Activated T-helper 1 cell treated with Interleukin-2 at 50 U/mL for 16 hours (primary cell): ENCODE data around the gene PCDHB7.
"Not testable (repeated sequence)": the region's sequence is repeated elsewhere in the genome, so short reads cannot be mapped to it uniquely, and the experiment has no call there.

Experiments used
- DNase-seq: peaks from one replicate; pipeline ENCODE4 v3.0.0-alpha.2; 2020; ENCODE audit warnings: low read depth

The PCDHB7 gene

DNA sequence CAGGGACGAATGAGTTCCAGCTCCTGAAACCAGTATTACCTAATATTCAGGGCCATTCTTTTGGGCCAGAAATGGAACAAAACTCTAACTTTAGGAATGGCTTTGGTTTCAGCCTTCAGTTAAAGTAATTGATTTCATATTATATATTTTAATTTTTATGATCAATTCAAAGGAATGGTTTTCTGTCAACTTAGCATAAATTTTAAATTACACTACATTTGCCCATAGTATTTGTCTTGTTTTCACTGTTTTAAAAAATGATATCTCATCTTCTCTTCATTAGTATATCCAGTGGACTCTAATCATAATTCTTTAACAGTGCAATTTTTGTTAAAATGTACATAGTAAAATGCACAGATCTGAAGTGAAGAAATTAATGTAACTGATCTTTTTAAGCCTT lies 7.9 kb downstream of the PCDHB7 start:
- DNase-seq, result no peak

GRCh38 chr5:141182248-141182647 lies 9.8 kb downstream of the PCDHB7 start, which contains the start of gene PCDHB16:
Gene PCDHB16, plus strand, starts transcription at chr5:141182387. Its CDS starts 173 bp downstream, at chr5:141182560.
- DNase-seq, result no peak

- DNase-seq, result not testable (repeated sequence)
Measured at GRCh38 chr5:141184117-141184855, 11.8 kb downstream of the PCDHB7 start.

GRCh38 chr5:141186897-141187512 lies 14.6 kb downstream of the PCDHB7 start, which contains the start of gene PCDHB9:
Gene PCDHB9, plus strand, starts transcription at chr5:141187161. Its CDS starts 158 bp downstream, at chr5:141187319.
- DNase-seq, result no peak

- not testable (repeated sequence) for DNase-seq
Measured at GRCh38 chr5:141188682-141189081, 16.2 kb downstream of the PCDHB7 start.

- DNase-seq, result not testable (repeated sequence)
Measured at GRCh38 chr5:141189131-141189530, 16.7 kb downstream of the PCDHB7 start.

DNA sequence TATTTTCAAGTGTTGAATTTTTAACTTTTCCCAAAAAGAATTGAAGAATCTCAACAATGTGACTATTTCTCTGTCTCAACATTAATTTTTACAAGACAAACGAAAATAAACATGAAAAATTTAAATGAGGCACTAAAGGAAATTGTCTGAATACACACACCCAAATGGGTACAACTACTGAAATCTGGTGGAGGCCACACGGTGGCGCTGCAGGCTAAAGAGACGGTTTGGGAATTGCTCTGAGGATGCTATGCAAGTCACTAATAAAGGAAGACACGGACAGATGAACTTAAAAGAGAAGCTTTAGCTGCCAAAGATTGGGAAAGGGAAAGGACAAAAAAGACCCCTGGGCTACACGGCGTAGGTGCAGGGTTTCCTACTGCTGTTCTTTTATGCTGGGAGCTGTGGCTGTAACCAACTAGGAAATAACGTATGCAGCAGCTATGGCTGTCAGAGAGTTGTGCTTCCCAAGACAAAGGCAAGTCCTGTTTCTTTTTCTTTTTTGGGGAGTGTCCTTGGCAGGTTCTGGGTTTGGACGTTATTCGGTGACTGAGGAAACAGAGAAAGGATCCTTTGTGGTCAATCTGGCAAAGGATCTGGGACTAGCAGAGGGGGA lies 19.8 kb downstream of the PCDHB7 start, which contains the start of gene PCDHB10:
TSS of gene PCDHB10 (plus strand) at position 244 of the 616 bp plus-strand sequence. CDS start at position 444, 200 bp downstream.
- DNase-seq, result no peak

DNA sequence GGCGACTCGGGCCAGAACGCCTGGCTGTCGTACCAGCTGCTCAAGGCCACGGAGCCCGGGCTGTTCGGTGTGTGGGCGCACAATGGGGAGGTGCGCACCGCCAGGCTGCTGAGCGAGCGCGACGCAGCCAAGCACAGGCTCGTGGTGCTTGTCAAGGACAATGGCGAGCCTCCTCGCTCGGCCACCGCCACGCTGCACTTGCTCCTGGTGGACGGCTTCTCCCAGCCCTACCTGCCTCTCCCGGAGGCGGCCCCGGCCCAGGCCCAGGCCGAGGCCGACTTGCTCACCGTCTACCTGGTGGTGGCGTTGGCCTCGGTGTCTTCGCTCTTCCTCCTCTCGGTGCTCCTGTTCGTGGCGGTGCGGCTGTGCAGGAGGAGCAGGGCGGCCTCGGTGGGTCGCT lies 21.9 kb downstream of the PCDHB7 start:
- DNase-seq, result not testable (repeated sequence)

GRCh38 chr5:141196363-141196762 lies 23.9 kb downstream of the PCDHB7 start:
- DNase-seq, result no peak

DNA sequence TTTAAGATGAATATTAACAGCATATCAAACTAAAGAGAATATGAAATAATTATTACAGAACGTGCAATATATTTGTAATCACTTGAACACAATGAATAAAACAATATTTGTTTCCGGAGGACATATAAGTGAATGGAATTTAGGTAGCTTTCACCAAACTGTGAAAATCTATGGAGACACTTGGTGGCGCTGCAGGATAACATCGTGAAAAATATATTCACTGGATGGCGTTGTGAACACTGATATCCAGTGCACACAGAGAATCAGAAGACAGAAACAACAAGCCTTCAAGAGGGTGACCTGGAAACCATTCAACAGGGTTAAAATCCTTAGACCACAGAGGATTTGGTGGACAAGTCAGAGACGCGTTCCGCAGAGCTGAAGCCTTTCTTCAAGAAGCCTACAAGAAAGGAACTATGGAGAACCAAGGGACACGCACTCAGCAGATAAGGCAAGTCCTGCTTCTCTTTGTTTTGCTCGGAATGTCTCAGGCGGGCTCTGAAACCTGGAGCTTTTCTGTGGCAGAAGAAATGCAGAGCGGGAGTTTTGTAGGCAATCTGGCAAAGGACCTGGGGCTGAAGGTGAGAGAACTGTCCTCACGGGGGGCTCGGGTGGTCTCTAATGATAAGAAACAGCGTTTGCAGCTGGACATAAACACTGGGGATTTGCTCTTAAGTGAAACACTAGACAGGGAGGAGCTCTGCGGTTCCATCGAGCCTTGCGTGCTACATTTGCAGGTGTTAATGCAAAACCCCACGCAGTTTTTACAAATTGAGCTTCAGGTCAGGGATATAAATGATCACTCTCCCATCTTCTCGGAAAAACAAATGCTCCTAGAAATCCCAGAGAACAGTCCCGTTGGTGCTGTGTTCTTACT lies 27.2 kb downstream of the PCDHB7 start, which contains the start of gene PCDHB11:
TSS of gene PCDHB11 (plus strand) at position 269 of the 877 bp plus-strand sequence. CDS start at position 417, 148 bp downstream.
- DNase-seq, result no peak

DNA sequence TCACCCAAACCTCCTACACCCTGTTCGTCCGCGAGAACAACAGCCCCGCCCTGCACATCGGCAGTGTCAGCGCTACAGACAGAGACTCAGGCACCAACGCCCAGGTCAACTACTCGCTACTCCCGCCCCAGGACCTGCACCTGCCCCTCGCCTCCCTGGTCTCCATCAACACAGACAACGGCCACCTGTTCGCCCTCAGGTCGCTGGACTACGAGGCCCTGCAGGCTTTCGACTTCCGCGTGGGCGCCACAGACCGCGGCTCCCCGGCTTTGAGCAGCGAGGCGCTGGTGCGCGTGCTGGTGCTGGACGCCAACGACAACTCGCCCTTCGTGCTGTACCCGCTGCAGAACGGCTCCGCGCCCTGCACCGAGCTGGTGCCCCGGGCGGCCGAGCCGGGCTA lies 28.7 kb downstream of the PCDHB7 start:
- not testable (repeated sequence) for DNase-seq

DNA sequence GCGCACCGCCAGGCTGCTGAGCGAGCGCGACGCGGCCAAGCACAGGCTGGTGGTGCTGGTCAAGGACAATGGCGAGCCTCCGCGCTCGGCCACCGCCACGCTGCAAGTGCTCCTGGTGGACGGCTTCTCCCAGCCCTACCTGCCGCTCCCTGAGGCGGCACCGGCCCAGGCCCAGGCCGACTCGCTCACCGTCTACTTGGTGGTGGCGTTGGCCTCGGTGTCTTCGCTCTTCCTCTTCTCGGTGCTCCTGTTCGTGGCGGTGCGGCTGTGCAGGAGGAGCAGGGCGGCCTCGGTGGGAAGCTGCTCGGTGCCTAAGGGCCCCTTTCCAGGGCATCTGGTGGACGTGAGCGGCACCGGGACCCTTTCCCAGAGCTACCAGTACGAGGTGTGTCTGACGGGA lies 29.2 kb downstream of the PCDHB7 start:
- DNase-seq, result not testable (repeated sequence)

GRCh38 chr5:141208478-141208877 lies 36.0 kb downstream of the PCDHB7 start, which contains the start of gene PCDHB12:
Gene PCDHB12, plus strand, starts transcription at chr5:141208719. Its CDS starts 189 bp downstream, at chr5:141208908.
- no peak for DNase-seq

GRCh38 chr5:141210281-141210680 lies 37.8 kb downstream of the PCDHB7 start:
- not testable (repeated sequence) for DNase-seq

DNA sequence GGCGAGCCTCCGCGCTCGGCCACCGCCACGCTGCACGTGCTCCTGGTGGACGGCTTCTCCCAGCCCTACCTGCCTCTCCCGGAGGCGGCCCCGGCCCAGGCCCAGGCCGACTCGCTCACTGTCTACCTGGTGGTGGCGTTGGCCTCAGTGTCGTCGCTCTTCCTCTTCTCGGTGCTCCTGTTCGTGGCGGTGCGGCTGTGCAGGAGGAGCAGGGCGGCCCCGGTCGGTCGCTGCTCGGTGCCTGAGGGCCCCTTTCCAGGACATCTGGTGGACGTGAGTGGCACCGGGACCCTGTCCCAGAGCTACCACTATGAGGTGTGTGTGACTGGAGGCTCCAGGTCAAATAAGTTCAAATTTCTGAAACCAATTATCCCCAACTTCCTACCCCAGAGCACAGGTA lies 38.4 kb downstream of the PCDHB7 start:
- DNase-seq, result not testable (repeated sequence)

DNA sequence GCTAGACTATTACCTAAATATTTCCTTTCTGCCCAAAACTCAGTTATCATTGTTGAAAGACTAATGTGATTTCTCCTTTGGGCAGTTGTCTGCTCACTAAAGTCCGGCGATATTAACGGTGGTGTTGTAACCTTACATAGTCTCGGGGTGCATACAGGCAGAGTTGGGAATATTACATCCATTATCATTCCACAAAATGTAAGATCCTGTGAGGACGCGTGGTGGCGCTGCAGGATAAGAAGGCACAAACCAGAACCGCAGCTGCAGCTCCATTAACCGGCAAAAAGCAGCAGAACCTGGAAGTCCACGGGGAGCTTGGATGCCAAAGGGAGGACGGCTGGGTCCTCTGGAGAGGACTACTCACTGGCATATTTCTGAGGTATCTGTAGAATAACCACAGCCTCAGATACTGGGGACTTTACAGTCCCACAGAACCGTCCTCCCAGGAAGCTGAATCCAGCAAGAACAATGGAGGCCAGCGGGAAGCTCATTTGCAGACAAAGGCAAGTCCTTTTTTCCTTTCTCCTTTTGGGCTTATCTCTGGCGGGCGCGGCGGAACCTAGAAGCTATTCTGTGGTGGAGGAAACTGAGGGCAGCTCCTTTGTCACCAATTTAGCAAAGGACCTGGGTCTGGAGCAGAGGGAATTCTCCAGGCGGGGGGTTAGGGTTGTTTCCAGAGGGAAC lies 41.4 kb downstream of the PCDHB7 start, which contains the start of gene PCDHB13:
TSS of gene PCDHB13 (plus strand) at position 264 of the 684 bp plus-strand sequence. CDS start at position 469, 205 bp downstream.
- DNase-seq, result not testable (repeated sequence)

GRCh38 chr5:141214583-141214982 lies 42.1 kb downstream of the PCDHB7 start:
- not testable (repeated sequence) for DNase-seq

GRCh38 chr5:141215504-141215903 lies 43.1 kb downstream of the PCDHB7 start:
- DNase-seq, result not testable (repeated sequence)

DNA sequence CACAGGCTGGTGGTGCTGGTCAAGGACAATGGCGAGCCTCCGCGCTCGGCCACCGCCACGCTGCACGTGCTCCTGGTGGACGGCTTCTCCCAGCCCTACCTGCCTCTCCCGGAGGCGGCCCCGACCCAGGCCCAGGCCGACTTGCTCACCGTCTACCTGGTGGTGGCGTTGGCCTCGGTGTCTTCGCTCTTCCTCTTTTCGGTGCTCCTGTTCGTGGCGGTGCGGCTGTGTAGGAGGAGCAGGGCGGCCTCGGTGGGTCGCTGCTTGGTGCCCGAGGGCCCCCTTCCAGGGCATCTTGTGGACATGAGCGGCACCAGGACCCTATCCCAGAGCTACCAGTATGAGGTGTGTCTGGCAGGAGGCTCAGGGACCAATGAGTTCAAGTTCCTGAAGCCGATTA lies 43.6 kb downstream of the PCDHB7 start:
- DNase-seq, result not testable (repeated sequence)

GRCh38 chr5:141223112-141223783 lies 50.8 kb downstream of the PCDHB7 start, which contains the start of gene PCDHB14:
Gene PCDHB14, plus strand, starts transcription at chr5:141223343. Its CDS starts 163 bp downstream, at chr5:141223506.
- DNase-seq, result no peak
